Stimulated activated CD4-positive, alpha-beta T cell treated with anti-CD3 and anti-CD28 coated beads, TNF-alpha, amount 100 ng/mL, for 4 hours (primary cell): Measurements from ENCODE around the gene CPOX.

Experiments used
- DNase-seq, 3 experiments: peaks; one replicate each; pipeline ENCODE4 v3.0.0-alpha.2; 2020; ENCODE audit warnings: low read depth in 3 of 3

Gene CPOX

DNA sequence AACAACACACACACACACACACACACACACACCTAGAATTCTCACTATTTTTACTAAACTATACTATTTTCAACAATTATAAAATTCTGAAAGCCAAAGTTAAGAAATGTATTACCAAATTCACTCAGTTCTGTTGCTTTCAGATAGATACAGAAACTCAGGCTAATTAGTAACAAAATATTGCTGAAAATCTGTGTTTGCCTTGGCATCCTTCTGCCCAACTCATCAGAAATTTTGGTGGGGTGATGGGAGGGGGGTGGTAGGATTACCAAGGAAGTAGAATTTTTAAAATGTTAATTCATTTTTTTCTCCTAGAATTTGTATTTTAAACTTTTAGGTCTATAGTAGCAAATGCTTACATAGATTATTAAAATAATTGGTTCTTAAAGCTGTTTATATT is 2.7 kb upstream of the CPOX start:
- no peak for DNase-seq

GRCh38 chr3:98594628-98595324 is 1.4 kb upstream of the CPOX start:
- no peak for DNase-seq

DNA sequence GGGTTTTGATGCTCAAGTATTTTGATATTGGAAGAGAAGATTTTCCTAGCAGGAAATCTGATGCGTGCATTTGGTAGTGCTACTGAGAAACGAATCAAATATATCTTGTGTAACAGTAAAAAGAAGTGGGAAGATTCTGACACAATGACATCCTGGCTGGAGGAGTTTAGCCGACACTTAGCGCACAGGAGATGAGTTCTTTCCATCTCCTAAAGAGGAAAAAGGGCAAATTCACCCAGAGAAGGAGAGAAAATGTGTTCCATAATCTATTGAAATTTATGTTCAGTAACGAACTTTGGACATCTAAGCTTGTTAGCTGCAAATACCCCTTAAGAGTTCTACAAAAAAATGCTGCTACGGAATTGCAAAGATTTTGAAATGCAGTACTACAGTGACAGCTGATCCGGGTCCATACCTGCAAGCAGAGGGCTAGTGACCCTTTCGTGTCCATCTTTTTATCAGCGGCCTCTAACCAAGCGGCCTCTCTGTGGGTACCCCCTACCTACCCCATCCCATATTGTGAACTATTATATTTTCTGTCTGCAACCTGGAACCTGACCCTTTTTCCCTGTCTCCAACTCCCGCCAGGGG is 971 bp downstream of the CPOX start:
- no peak for DNase-seq

GRCh38 chr3:98589331-98590036 is 3.9 kb downstream of the CPOX start:
- DNase-seq: no peak

- DNase-seq: no peak
Observed at GRCh38 chr3:98588065-98588464, 5.3 kb downstream of the CPOX start.

GRCh38 chr3:98587654-98588053 is 5.8 kb downstream of the CPOX start:
- no peak for DNase-seq

DNA sequence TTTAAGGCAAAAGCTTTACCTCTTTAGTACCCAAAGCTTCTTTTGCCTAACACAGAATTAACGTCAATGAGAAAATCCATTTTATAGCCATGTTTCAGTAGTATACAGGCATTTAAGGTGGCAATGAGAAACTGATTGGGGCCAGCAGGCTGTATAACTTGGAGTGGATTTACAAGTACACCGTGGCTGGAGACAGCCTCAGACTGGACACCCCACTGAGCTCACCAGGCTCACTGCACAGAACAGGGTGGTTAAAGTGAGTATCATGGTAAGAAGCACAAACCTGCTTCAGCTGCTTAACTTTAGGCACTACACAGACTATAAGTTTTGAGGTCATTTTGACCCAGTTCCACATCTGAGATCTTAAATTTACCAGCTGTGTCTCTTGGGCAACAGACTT is 8.9 kb downstream of the CPOX start:
- no peak for DNase-seq

- no peak for DNase-seq
Observed at GRCh38 chr3:98583766-98584165, 9.6 kb downstream of the CPOX start.

GRCh38 chr3:98582042-98582441 is 11.4 kb downstream of the CPOX start:
- no peak for DNase-seq

DNA sequence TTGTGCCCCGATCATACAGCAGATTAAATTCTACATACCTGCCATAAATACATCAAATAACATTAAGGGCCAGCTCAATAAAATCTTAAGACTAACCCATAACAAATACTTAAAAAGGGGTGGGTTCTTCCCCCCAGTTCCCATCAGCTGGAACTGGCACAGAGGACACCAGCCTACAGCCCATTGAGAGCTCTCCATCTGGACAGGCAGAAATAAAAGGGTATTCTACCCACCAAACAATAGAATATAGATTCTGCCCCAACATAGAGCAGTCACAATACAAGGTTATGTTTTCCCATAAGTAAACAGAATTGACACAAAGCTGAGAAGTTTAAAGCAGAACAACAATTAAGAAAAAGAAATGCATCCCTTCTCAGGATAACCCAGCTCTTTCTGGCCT is 11.9 kb downstream of the CPOX start:
- DNase-seq: no peak

DNA sequence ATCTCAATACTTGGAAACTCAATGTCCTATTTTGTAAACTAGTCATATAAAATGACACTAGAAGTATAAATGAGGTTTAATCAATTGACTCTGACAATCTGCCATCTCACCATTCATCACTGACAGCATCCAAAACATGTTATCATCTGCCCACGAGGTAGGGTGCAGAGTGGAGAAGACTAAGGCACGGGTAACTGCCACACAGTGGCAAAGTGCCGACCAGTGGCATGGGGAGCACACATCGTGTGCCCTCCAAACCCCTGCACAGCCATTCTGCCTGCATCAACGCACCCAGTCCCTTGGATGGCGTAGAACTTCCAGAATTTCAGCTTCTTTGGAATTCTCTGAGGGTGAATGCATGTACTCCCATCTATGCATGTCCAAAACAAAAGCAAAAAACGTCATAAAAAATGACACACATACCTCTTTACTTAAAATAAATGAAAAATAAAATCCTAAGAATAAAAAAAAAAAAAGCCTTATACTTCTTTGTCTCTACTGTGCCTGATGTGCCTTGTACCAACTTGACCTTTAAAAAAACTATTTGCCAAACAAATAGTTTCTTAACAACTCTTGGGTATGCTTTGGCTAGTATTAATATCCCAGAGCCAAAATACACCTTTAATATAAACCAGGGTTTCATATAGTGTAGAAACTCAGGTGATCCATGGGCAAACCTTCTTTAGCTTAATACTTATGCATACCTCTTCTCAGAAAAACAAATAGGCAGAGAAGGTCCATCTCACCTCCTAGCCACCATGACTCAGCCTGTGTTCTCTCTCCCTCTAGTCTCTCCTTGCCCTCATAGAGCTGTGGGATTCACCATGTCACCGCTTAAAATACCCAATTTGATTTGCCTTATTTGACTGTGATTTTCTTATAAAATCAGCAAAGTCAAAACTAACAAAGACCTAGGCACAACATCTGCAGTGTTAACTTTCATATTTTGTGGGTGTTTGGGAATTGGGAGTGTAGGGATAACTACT is 12.7 kb downstream of the CPOX start:
- DNase-seq: no peak

- no peak for DNase-seq
Observed at GRCh38 chr3:98577178-98577895, 16.1 kb downstream of the CPOX start.

DNA sequence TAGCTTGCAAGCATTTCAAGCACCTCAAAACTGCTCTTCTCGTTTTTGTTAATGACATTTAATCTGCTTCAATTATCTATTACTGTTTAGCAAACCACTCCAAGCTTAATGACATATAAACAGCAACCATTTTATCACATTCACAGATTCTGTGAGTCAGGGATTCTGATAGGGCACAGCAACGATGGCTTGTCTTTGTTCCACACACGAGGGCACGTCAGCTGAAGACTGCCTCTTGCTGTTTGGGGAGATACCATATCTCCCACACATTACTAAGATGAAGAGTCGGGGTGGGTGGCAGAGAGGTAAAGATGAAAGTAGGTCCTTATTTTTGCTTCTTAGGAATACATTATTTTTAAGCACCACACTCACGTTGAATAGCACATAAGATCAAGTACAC is 19.3 kb downstream of the CPOX start:
- DNase-seq: no peak

DNA sequence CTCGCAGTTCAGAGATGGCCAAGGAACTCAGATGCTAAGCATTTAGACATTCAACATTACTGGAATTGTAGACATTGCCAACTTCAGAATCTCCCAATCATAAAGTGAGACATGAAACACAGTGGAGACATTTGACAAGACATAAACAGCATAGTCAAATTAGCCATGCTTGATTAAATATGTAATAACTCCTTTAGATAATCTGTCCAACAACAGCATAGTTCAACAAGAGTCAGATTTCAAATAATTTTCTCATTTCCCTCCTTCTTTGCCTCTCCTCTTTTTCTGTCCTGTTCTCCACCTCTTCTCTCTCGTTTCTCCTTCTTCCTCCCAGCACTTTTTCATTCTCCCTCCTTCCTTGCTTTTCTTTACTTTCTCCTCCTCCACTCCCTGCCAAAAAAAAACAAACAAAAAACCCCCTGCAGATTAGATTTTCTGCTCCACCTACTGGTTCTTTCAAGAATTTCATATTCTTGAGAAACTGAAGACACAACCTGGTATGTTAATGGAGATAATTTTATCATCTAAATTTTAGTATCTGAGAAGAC is 20.2 kb downstream of the CPOX start:
- DNase-seq: no peak

- DNase-seq: no peak
Observed at GRCh38 chr3:98568402-98568801, 25.0 kb downstream of the CPOX start.

DNA sequence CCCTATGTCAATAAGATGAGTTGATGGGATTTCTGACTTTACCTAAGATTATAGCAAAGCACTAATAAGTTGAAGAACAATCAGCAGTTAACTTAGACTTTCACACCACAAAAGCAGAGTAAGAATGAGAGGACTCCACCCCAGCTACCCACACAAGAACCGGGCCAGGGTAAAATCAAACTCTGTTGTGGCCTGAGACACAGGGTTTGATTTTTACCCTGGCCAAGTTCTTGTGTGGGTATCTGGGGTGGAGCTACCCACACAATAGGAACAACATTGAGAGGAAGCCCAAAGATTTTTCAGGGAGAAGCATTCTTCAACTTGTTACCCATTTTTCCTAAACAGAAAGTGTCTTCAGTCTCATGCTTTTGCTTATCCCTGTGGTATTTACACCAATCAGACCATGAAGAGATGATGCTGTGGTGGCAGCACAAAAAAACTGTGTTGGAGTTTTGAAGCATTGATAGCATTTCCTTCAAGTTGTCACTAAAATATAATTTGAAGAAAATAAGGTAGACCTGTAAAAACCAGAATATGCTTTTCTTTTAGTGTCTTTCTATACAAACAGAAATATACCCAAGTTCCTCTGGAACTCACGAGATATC is 25.6 kb downstream of the CPOX start:
- DNase-seq: no peak

GRCh38 chr3:98565843-98566242 is 27.6 kb downstream of the CPOX start:
- no peak for DNase-seq

DNA sequence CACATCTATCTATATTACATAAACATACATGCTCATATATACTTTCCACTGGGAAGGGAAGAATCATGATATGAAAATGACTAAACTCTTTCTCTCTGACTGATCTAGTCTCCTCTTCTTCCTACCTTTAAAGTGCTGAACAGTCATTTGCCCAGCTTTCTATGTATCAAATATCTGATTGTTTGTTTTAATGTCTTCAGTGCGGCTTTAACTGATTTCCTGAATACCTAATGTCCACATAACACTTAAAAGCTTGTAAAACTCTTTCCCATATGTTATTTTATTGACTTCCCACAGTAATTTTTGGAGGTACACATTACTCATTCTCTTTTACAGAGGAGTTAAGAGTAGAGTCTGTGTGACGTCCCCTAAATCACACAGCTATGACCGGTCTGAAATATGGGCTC is 28.2 kb downstream of the CPOX start:
- DNase-seq: no peak

DNA sequence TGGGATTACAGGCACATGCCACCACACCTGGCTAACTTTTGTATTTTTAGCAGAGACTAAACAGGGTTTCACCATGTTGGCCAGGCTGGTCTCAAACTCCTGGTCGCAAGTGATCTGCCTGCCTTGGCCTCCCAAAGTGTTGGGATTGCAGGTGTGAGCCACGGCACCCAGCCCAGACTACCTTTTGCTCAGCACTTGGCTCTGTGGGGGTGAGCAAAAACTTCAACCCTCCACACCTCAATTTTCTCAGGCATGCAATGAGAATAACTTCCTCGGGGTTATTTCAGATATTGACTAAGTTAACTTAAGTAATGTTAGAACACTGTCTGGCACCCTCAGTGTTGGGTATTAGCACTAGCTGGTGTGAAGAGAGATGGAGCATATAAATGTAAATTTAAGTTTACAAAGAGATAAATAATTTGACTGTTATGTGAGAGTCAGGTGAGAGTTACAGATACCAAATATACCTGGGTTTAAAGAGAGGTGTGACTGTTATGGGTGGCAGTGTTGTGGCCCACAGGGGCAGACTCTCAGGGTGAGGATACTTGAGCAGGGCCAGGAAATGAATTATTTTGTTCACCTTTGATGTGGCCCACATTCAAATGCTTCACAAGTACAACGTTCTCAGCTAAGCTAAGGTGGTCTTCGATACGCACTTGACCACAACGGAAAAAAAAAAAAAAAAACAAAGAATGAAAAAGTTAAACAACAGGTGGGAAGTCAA is 29.0 kb downstream of the CPOX start:
- DNase-seq: no peak
